ENCODE data around the gene TAF4B.

GRCh38 chr18:26425148-26425531 lies 198.9 kb downstream of the TAF4B start:
- TF ChIP-seq POLR2A (IDR thresholded peaks at IDR 0.05; ENCODE audit: low read length) (no peak), GATA1 (IDR thresholded peaks at IDR 0.05; ENCODE audit: low read depth, low read length) (no peak)
